ENCODE data around the gene CFAP299. TPM values are rescaled to one million over a fixed set of nuclear protein-coding genes. Genes with fewer than 3 reads are reported as not detected.

The CFAP299 gene
- total RNA-seq, 1 donor: 12.7 TPM

DNA sequence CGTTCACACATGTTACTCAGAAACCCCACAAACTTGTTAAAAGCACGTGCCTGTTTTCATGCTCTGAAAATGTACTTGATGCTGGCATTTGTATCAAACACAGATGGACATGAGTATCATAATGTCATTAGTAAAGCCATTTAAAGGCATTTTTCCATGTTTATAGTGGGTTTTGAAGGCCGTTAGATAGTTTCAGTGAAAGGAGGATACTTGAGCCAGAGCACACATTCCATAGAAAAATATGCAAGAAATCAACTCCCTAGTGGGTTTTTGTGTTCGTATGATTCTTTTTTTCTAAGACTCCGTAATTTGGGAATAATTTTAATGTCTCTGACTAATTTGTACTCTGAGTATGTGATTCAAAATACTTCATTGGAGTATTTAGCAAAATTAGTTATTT lies 478.7 kb downstream of the CFAP299 start:
- TF ChIP-seq CTCF (IDR thresholded peaks at IDR 0.05; ENCODE audit: insufficient read depth, low read length): no peak
- peak; percentile 2 for DNase-seq (ENCODE audit: low read depth)
- H3K4me3 ChIP-seq (ENCODE audit: low read depth, low read length): no peak overlapping the region

- TF ChIP-seq CTCF (IDR thresholded peaks at IDR 0.05; ENCODE audit: insufficient read depth, low read length): no peak
- H3K4me3 ChIP-seq (ENCODE audit: low read depth, low read length): no peak overlapping the region
- DNase-seq (ENCODE audit: low read depth): peak; percentile 52
Measured at GRCh38 chr4:80831383-80832361, 496.1 kb downstream of the CFAP299 start.

- no peak for TF ChIP-seq CTCF (IDR thresholded peaks at IDR 0.05; ENCODE audit: insufficient read depth, low read length)
- no peak overlapping the region for H3K4me3 ChIP-seq (ENCODE audit: low read depth, low read length)
- no peak for DNase-seq (ENCODE audit: low read depth)
Measured at GRCh38 chr4:80839281-80839680, 503.8 kb downstream of the CFAP299 start.

- no peak overlapping the region for H3K4me3 ChIP-seq (ENCODE audit: low read depth, low read length)
- no peak for DNase-seq (ENCODE audit: low read depth)
- TF ChIP-seq CTCF (IDR thresholded peaks at IDR 0.05; ENCODE audit: insufficient read depth, low read length): no peak
Measured at GRCh38 chr4:80839792-80840191, 504.3 kb downstream of the CFAP299 start.

DNA sequence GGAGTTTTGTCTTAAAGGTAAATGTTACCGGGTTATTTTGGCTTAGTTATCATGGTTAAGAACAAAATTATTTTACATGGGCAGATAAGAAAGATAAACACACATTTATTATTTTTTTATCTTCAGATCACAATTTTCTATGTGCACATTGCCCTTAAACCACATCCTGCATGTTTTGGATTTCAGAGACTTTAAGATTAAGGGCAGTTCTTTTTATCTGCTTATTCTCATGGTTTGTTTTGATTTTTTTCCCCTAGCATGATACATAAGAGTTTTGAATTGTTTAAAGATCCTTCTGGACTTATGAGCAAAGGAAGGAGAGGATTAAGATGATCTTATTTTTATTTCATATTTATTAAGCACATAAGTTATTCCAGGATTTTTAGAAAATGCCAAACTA lies 504.9 kb downstream of the CFAP299 start:
- peak; percentile 41 for DNase-seq (ENCODE audit: low read depth)
- no peak for TF ChIP-seq CTCF (IDR thresholded peaks at IDR 0.05; ENCODE audit: insufficient read depth, low read length)
- H3K4me3 ChIP-seq (ENCODE audit: low read depth, low read length): no peak overlapping the region

- no peak for DNase-seq (ENCODE audit: low read depth)
- H3K4me3 ChIP-seq (ENCODE audit: low read depth, low read length): no peak overlapping the region
- TF ChIP-seq CTCF (IDR thresholded peaks at IDR 0.05; ENCODE audit: insufficient read depth, low read length): no peak
Measured at GRCh38 chr4:80841587-80842281, 506.2 kb downstream of the CFAP299 start.
